HepG2 (cell line): ENCODE data around the gene SCGB2B2. TPM values are rescaled to one million over a fixed set of nuclear protein-coding genes. Genes with fewer than 3 reads are reported as not detected.

ENCODE experiments used
- ARID2 ChIP-seq: sonication (generic); formaldehyde crosslinking; IDR thresholded peaks from 2 replicates; pipeline ENCODE4 v1.8.1; 2022; ENCODE audit warnings: mild to moderate bottlenecking, missing genetic modification reagents, borderline replicate concordance
- FOSL2 ChIP-seq: sonication (generic); formaldehyde crosslinking; IDR thresholded peaks from 2 replicates; pipeline ENCODE4 v1.4.0; 2020; ENCODE audit warnings: missing genetic modification reagents
- HCFC1 ChIP-seq: fragments of 150-350 bp; IDR thresholded peaks from 2 replicates; pipeline ENCODE4 v1.6.1; 2014; ENCODE audit warnings: low read depth, low read length
- HNF4G ChIP-seq, 2 experiments: sonication (generic) in 1 of 2; formaldehyde crosslinking in 1 of 2; IDR thresholded peaks; 2 replicates each; pipeline versions ENCODE4 v1.4.0 to v1.6.1; 2011 to 2020; ENCODE audit warnings: borderline replicate concordance in 2 of 2, low read depth in 2 of 2, mild to moderate bottlenecking in 2 of 2, low read length in 1 of 2, missing genetic modification reagents in 1 of 2, moderate library complexity in 1 of 2
- MEIS2 ChIP-seq: sonication (generic); formaldehyde crosslinking; IDR thresholded peaks from 2 replicates; pipeline ENCODE4 v1.9.0; 2021; ENCODE audit warnings: mild to moderate bottlenecking, missing genetic modification reagents
- PATZ1 ChIP-seq: sonication (generic); formaldehyde crosslinking; IDR thresholded peaks from 2 replicates; pipeline ENCODE4 v1.4.0; 2020; ENCODE audit warnings: missing genetic modification reagents
- PHB2 ChIP-seq: fragments of 450-650 bp; IDR thresholded peaks from 2 replicates; pipeline ENCODE4 v1.6.1; 2018; ENCODE audit not compliant: partially characterized antibody
- PTBP1 ChIP-seq: fragments of 200-400 bp; formaldehyde crosslinking; IDR thresholded peaks from 2 replicates; pipeline ENCODE4 v1.6.1; 2018; ENCODE audit warnings: low read length, low read depth; ENCODE audit not compliant: poor library complexity, severe bottlenecking
- RNF219 ChIP-seq: sonication (generic); formaldehyde crosslinking; IDR thresholded peaks from 2 replicates; pipeline ENCODE4 v1.5.0; 2020; ENCODE audit warnings: mild to moderate bottlenecking, missing genetic modification reagents
- TEAD3 ChIP-seq: optimal IDR thresholded peaks from 2 replicates; pipeline ENCODE3; 2016; ENCODE audit warnings: borderline replicate concordance
- TERF1 ChIP-seq: sonication (generic); formaldehyde crosslinking; IDR thresholded peaks from 2 replicates; pipeline ENCODE4 v1.8.0; 2022; ENCODE audit warnings: mild to moderate bottlenecking, missing genetic modification reagents, moderate library complexity
- UBTF ChIP-seq: sonication (generic); formaldehyde crosslinking; IDR thresholded peaks from 2 replicates; pipeline ENCODE4 v1.4.0; 2020; ENCODE audit warnings: mild to moderate bottlenecking, missing genetic modification reagents
- ZHX2 ChIP-seq, 2 experiments: sonication (generic) in 1 of 2; formaldehyde crosslinking in 1 of 2; IDR thresholded peaks; 2 replicates each; pipeline versions ENCODE4 v1.6.1 to v1.9.0; 2014 to 2022; ENCODE audit warnings: antibody characterized with exemption in 1 of 2, borderline replicate concordance in 1 of 2, inconsistent platforms in 1 of 2, low read depth in 1 of 2, missing genetic modification reagents in 1 of 2
- ZNF878 ChIP-seq: sonication (generic); formaldehyde crosslinking; IDR thresholded peaks from 2 replicates; pipeline ENCODE4 v1.8.1; 2023; ENCODE audit warnings: mild to moderate bottlenecking, missing genetic modification reagents, moderate library complexity
- polyA plus RNA-seq, 8 experiments: library from polyadenylated mRNA; depleted of rRNA in 3 of 8; stranded (reverse) in 7 of 8; unstranded in 1 of 8; fragments of >200 nt; fragmentation: Illumina TruSeq in 4 of 8; extraction: Trizol in 4 of 8; gene quantifications; 2 replicates each; pipeline versions ENCODE4 v1.2.1 to v1.2.3, GENCODE V29; 2011 to 2016; ENCODE audit warnings: low read depth in 4 of 8, missing spikeins in 1 of 8, mixed read lengths in 1 of 8; ENCODE audit not compliant: insufficient read depth in 1 of 8
- total RNA-seq, 5 experiments: library from RNA; depleted of rRNA; stranded (reverse); fragments of >200 nt; fragmentation: Illumina TruSeq; extraction: Trizol; gene quantifications; 2 replicates each; pipeline ENCODE4 v1.2.3, GENCODE V29; 2016; ENCODE audit warnings: low read depth in 1 of 5

The SCGB2B2 gene
- total and polyA plus RNA-seq, 2 of the 13 experiments (the other 11 are each of a cell fraction or from before 2014, with no cell fraction given), result 0.03 TPM; not detected in 1

- TF ChIP-seq UBTF (CRISPR knock-in tag), result no peak
- no peak for TF ChIP-seq PATZ1 (CRISPR knock-in tag)
- no peak for TF ChIP-seq PTBP1
- TF ChIP-seq FOSL2 (CRISPR knock-in tag), result no peak
- no peak for TF ChIP-seq PHB2
- no peak for TF ChIP-seq TERF1 (CRISPR knock-in tag)
- no peak for TF ChIP-seq HNF4G (IDR thresholded peaks at IDR 0.05; ENCODE audit: borderline replicate concordance, low read depth, low read length)
- TF ChIP-seq HNF4G (CRISPR knock-in tag; IDR thresholded peaks at IDR 0.05; ENCODE audit: borderline replicate concordance, low read depth), result no peak
- TF ChIP-seq MEIS2, result no peak
- no peak for TF ChIP-seq TEAD3 (CRISPR knock-in tag)
- no peak for TF ChIP-seq ARID2
- TF ChIP-seq HCFC1, result no peak
- TF ChIP-seq ZNF878 (CRISPR knock-in tag), result no peak
- no peak for TF ChIP-seq ZHX2 (IDR thresholded peaks at IDR 0.05; ENCODE audit: low read depth)
- TF ChIP-seq ZHX2 (CRISPR knock-in tag; IDR thresholded peaks at IDR 0.05; ENCODE audit: borderline replicate concordance), result no peak
- no peak for TF ChIP-seq RNF219 (CRISPR knock-in tag)
Measured at GRCh38 chr19:34707661-34708060, 30.7 kb upstream of the SCGB2B2 start (continued).
